ENCODE data around the gene IFT20. TPM values are rescaled to one million over a fixed set of nuclear protein-coding genes. Genes with fewer than 3 reads are reported as not detected.

The IFT20 gene
- total and polyA plus RNA-seq, 2 of the 13 experiments (the other 11 are each of a cell fraction or from before 2014, with no cell fraction given): 28.0 to 37.8 TPM

GRCh38 chr17:28357061-28357900, 22.0 kb upstream of the IFT20 start, which contains the start of gene POLDIP2 (continued):
- TF ChIP-seq, protein P1, sequence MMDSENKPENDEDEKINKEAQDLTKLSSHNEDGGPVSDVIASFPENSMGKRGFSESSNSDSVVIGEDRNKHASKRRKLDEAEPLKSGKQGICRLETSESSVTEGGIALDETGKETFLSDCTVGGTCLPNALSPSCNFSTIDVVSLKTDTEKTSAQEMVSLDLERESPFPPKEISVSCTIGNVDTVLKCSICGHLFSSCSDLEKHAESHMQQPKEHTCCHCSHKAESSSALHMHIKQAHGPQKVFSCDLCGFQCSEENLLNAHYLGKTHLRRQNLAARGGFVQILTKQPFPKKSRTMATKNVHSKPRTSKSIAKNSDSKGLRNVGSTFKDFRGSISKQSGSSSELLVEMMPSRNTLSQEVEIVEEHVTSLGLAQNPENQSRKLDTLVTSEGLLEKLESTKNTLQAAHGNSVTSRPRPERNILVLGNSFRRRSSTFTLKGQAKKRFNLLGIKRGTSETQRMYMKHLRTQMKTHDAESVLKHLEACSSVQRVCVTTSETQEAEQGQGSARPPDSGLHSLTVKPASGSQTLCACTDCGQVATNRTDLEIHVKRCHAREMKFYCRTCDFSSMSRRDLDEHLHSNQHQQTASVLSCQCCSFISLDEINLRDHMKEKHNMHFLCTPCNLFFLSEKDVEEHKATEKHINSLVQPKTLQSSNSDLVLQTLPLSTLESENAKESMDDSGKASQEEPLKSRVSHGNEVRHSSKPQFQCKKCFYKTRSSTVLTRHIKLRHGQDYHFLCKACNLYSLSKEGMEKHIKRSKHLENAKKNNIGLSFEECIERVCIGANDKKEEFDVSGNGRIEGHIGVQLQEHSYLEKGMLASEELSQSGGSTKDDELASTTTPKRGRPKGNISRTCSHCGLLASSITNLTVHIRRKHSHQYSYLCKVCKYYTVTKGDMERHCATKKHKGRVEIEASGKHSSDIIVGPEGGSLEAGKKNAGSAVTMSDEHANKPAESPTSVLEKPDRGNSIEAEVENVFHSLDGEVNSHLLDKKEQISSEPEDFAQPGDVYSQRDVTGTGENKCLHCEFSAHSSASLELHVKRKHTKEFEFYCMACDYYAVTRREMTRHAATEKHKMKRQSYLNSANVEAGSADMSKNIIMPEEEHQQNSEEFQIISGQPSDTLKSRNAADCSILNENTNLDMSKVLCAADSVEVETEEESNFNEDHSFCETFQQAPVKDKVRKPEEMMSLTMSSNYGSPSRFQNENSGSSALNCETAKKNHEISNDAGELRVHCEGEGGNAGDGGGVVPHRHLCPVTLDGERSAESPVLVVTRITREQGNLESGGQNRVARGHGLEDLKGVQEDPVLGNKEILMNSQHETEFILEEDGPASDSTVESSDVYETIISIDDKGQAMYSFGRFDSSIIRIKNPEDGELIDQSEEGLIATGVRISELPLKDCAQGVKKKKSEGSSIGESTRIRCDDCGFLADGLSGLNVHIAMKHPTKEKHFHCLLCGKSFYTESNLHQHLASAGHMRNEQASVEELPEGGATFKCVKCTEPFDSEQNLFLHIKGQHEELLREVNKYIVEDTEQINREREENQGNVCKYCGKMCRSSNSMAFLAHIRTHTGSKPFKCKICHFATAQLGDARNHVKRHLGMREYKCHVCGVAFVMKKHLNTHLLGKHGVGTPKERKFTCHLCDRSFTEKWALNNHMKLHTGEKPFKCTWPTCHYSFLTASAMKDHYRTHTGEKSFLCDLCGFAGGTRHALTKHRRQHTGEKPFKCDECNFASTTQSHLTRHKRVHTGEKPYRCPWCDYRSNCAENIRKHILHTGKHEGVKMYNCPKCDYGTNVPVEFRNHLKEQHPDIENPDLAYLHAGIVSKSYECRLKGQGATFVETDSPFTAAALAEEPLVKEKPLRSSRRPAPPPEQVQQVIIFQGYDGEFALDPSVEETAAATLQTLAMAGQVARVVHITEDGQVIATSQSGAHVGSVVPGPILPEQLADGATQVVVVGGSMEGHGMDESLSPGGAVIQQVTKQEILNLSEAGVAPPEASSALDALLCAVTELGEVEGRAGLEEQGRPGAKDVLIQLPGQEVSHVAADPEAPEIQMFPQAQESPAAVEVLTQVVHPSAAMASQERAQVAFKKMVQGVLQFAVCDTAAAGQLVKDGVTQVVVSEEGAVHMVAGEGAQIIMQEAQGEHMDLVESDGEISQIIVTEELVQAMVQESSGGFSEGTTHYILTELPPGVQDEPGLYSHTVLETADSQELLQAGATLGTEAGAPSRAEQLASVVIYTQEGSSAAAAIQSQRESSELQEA (CRISPR knock-in tag; IDR thresholded peaks at IDR 0.05; ENCODE audit: not compliant biosample characterization): peak; percentile 68
- TF ChIP-seq ZNF816 (CRISPR knock-in tag; IDR thresholded peaks at IDR 0.05; ENCODE audit: borderline replicate concordance) (0 out of 2 replicates have a peak, but pooled peaks have one; percentile 46), XRCC5 (optimal IDR thresholded peaks at IDR 0.05; ENCODE audit: low read length) (peak; percentile 75), RFX3 (CRISPR knock-in tag; IDR thresholded peaks at IDR 0.05) (0 out of 2 replicates have a peak, but pooled peaks have one; percentile 16), ZNF138 (CRISPR knock-in tag; IDR thresholded peaks at IDR 0.05; ENCODE audit: low read depth) (peak; percentile 85), ZNF792 (CRISPR knock-in tag; IDR thresholded peaks at IDR 0.05) (peak; percentile 68), ZNF446 (CRISPR knock-in tag; IDR thresholded peaks at IDR 0.05) (peak; percentile 76), MTA1 (CRISPR knock-in tag; IDR thresholded peaks at IDR 0.05; ENCODE audit: borderline replicate concordance) (no peak), SALL2 (CRISPR knock-in tag; IDR thresholded peaks at IDR 0.05) (peak; percentile 91), SPEN (CRISPR knock-in tag; IDR thresholded peaks at IDR 0.05; ENCODE audit: low read depth) (peak; percentile 97), ZNF749 (CRISPR knock-in tag; IDR thresholded peaks at IDR 0.05; ENCODE audit: borderline replicate concordance) (0 out of 2 replicates have a peak, but pooled peaks have one; percentile 73), ZNF768 (CRISPR knock-in tag; IDR thresholded peaks at IDR 0.05) (peak; percentile 47; the same call in 1 of the 2 replicates), PHF20 (CRISPR knock-in tag; IDR thresholded peaks at IDR 0.05) (peak; percentile 100), ZNF780A (CRISPR knock-in tag; IDR thresholded peaks at IDR 0.05) (no peak), GATAD2A (CRISPR knock-in tag; IDR thresholded peaks at IDR 0.05) (peak; percentile 65; the same call in 1 of the 2 replicates)
- TF ChIP-seq, protein P2, sequence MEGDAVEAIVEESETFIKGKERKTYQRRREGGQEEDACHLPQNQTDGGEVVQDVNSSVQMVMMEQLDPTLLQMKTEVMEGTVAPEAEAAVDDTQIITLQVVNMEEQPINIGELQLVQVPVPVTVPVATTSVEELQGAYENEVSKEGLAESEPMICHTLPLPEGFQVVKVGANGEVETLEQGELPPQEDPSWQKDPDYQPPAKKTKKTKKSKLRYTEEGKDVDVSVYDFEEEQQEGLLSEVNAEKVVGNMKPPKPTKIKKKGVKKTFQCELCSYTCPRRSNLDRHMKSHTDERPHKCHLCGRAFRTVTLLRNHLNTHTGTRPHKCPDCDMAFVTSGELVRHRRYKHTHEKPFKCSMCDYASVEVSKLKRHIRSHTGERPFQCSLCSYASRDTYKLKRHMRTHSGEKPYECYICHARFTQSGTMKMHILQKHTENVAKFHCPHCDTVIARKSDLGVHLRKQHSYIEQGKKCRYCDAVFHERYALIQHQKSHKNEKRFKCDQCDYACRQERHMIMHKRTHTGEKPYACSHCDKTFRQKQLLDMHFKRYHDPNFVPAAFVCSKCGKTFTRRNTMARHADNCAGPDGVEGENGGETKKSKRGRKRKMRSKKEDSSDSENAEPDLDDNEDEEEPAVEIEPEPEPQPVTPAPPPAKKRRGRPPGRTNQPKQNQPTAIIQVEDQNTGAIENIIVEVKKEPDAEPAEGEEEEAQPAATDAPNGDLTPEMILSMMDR (CRISPR knock-in tag; IDR thresholded peaks at IDR 0.05): peak; percentile 24; the same call in 1 of the 2 replicates

All from HepG2 (cell line).